ENCODE measurements around the gene FAR2.

The FAR2 gene

DNA sequence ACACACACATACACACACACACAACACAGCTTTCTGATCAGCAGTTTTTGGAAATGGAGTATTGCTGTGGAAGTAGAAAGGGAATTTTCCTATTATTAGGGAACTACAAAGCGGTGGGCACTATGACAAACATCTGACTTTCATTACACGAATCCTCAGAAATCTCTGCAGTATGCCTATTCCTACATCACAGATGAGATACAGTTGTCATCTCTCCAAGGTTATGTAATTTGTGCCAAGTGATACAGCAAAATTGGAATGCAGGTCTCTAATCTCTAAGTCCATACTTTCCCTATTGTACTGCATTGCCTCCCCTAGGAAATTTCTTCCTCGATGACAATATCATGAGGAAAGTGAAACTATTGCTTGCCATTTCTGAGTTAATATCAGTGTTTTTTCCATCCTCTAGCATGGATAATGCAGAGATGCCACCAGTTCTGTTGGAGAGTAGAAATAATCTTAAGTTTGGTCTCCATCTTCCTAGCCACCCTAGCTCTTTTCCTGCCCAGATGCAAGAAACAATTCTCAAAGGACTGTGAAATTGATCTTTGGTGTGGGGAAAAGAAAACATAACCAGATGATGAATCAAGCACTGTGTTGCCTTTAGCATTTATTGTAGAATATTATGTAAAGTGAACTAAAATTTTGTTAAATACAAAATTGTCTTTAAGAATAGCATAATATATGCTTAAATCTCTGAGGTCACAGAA, 137.2 kb downstream of the FAR2 start:
- no peak for TF ChIP-seq GATA3 (IDR thresholded peaks at IDR 0.05; ENCODE audit: low read depth, low read length)
- TF ChIP-seq GATA2 (IDR thresholded peaks at IDR 0.05; ENCODE audit: low read depth, low read length), result no peak

DNA sequence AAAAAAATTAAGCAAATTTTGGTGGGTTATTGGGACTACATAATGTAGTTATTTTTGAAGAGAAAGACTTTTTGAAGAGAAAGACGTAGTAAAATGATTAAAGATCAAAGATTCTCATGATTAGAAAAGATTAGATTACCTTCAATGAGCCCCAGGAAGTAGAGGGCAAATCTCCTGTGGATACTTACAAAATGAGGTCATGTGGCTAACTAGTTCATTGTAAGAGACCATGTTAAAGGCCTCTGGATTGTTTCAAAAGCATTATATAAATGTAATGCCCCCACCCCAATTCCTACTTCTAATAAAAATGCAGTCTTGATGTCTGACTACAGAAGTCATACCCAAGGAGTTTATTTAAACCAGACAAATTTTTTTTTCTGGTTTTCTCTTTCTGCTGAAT, 138.5 kb downstream of the FAR2 start:
- no peak for TF ChIP-seq GATA2 (IDR thresholded peaks at IDR 0.05; ENCODE audit: low read depth, low read length)
- TF ChIP-seq GATA3 (IDR thresholded peaks at IDR 0.05; ENCODE audit: low read depth, low read length), result no peak

DNA sequence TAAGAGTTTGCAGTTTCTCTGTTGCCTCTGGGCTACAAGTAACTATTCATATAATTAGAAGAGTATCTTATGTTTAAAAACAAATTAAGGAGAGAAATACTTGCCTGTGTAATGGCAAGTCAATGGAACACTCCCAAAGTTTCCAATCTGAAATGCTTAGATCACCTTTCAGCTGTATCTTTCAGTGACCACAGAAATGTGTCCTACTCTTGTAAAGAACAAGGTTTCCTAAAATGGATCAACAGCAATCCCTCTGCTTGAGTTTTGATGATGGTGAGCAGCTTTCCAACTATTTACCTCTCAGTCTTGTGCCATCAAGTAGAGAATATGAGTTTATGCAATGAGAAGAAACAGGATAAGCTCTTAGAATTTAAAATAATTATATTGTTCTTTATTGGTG, 139.0 kb downstream of the FAR2 start:
- TF ChIP-seq GATA2 (IDR thresholded peaks at IDR 0.05; ENCODE audit: low read depth, low read length), result no peak
- no peak for TF ChIP-seq GATA3 (IDR thresholded peaks at IDR 0.05; ENCODE audit: low read depth, low read length)

DNA sequence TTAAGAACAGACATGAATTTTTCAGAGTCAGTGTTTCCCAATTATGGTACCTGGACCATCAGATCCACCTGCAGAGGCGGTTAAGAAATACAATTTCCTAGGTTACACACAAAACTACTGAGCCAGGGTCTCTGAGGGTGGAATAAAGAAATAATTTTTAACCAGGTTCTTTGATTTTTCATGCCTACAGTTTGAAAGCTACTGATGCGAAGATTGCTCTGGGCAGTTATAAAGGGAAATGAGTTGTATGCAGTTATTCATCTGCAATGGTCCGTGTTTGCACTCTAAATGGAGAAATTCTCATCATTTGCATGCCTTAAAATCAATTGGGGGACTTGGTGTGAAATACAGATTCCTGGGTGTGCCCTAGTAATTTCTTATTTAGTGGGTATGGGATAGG, 142.1 kb downstream of the FAR2 start:
- TF ChIP-seq GATA2 (IDR thresholded peaks at IDR 0.05; ENCODE audit: low read depth, low read length), result no peak
- TF ChIP-seq GATA3 (IDR thresholded peaks at IDR 0.05; ENCODE audit: low read depth, low read length), result no peak

DNA sequence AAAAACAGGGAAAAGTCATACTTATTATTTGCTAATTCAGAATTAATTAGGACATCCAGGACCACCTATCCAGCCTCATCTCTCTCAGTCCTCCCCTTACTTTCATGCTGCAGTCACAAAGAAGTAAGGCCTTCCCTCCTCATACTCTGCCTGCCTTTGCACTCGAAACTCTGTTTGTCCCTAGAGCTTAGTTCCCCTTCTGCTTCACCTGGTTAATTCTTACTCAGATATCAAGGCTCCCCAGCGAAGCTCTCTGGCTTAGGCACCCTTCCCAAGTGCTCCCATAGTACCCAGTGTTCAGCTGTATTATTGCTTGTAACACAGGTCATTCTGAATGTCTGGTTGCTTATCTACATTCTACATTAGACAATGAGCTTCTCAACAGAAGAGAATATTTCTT, 150.6 kb downstream of the FAR2 start:
- TF ChIP-seq GATA2 (IDR thresholded peaks at IDR 0.05; ENCODE audit: low read depth, low read length) (no peak), GATA3 (IDR thresholded peaks at IDR 0.05; ENCODE audit: low read depth, low read length) (no peak)

DNA sequence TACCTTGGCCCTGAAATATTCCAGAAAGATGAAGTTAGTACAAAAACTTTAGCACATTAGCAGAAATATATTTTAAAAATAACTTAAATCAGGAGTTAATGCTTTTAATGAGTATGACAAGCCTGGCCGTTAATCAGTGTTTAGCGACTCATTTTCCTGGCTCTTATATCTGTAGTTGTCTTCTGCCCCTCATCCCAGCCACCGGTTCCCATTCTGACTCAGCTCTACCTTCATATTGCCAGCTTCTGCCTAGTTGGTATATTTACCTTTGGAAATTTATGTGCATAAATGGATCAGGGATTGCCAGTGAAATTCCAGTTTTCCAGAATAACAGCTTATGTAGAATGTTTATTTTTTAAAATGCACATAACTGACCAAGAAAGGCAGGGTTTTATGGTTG, 152.0 kb downstream of the FAR2 start:
- TF ChIP-seq GATA3 (IDR thresholded peaks at IDR 0.05; ENCODE audit: low read depth, low read length), result no peak
- TF ChIP-seq GATA2 (IDR thresholded peaks at IDR 0.05; ENCODE audit: low read depth, low read length), result no peak

DNA sequence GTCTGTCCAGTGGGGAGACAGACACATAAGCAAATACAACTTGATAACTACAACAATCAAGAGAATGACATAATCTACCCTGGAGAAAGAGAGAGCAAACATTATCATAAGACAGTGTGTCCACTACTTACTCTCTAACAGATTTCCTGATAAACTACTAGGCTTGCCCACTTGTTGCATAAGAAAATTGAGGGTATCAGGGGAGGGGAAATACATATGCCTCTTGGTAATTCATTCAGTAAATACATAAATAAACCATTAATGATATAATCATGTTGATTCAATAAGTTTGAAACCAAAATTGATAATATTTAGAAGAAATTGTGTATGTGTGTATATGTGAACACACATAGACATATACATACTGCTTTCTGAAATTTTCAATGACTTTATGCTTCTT, 155.3 kb downstream of the FAR2 start:
- TF ChIP-seq GATA2 (IDR thresholded peaks at IDR 0.05; ENCODE audit: low read depth, low read length), result no peak
- TF ChIP-seq GATA3 (IDR thresholded peaks at IDR 0.05; ENCODE audit: low read depth, low read length), result no peak

DNA sequence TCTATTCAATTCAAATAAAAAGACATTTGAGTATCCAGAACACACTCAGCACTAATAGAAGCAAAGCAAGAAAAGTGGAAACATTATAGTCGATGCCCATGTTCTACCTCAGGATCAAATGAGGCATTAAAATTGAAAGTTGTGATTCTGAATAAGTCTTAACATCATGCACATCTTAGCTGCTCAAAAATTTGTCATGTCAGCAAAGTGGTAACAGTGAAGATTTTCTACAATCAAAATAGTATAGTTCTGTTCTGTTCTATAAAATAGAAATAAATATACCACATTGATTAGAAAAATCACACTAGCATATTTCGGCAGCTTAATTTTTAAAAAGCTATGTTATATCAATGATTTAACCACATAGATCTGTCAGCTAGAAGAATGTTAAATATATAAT, 157.2 kb downstream of the FAR2 start:
- TF ChIP-seq GATA2 (IDR thresholded peaks at IDR 0.05; ENCODE audit: low read depth, low read length) (no peak), GATA3 (IDR thresholded peaks at IDR 0.05; ENCODE audit: low read depth, low read length) (no peak)

DNA sequence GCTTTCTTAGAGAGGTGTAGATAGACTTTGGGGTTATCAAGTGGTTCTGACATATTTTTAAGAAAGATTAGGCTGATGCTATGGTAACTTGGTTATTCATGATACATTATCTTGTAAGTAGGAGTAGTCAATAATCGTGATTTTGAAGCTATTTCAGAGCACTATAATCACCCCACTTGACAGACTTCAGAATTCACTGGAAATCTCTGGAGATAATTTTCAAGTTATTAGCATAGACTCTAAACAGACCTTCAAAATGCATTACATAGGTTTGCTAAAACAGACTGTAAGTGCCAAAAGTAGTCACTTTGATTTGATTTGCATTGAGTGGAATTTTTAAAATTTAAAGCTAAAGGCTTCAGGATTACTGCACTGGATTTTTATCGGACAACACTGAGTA, 157.6 kb downstream of the FAR2 start:
- TF ChIP-seq GATA2 (IDR thresholded peaks at IDR 0.05; ENCODE audit: low read depth, low read length), result no peak
- TF ChIP-seq GATA3 (IDR thresholded peaks at IDR 0.05; ENCODE audit: low read depth, low read length), result no peak

DNA sequence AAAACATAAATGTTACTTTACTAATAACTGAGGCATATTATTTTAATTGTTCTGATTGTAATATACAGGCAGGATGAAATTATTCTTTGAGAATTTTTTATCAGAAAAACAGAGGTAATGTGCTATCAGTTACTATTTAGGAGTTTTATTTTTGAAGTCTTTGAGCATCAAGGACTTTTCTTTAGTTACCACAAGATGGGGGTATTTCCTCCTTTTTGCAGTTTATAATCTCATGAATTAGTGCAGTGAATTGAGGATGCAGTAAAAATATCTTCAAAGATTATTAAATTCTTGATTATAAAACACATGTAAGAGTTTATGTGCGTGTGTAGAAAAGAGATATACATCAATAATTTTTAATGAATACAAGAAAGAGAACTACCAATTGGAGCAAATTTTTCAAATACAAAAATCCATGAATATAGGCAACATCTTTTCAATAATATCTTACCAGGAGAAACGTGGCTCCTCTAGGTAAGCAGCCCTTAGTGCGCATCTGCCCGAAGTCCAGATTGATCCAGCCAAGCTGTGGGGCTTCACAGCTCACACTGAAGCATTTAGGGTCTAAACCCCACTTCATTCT, 160.3 kb downstream of the FAR2 start:
- TF ChIP-seq GATA3 (IDR thresholded peaks at IDR 0.05; ENCODE audit: low read depth, low read length) (no peak), GATA2 (IDR thresholded peaks at IDR 0.05; ENCODE audit: low read depth, low read length) (no peak)

DNA sequence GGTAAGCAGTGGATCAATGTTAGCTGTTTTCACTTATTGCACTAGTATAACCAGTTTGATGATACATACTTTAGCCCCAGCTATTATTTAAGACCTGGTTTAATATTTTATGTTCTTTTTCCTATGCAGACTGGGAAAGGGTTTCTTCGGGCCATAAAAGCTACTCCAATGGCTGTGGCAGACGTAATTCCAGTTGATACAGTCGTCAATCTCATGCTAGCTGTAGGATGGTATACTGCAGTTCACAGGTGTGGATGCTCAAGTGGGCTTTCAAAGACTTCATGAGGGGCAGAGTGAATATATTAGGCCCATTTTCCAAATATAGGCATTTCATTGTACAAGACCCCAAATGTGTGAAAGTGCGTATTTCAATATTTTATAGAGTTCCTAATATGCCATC, 161.8 kb downstream of the FAR2 start:
- no peak for TF ChIP-seq GATA3 (IDR thresholded peaks at IDR 0.05; ENCODE audit: low read depth, low read length)

DNA sequence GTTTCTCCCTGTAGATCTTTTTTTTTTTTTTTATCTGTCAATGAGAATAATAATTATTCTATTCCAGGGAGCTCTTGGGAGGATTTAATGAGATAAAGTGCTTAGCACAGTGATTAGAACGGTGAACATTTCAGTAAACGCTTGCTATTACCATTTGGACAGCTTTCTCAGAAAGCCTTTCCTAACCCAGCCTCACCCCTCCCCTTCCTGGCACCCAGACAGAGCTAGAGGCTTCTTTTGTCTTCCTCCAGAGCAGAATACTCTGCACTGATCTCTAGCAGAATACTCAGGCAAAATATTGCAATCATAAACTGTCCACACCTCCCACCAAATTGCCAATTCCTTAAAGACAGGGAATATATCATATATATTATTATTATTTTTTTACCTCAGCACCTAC, 165.3 kb downstream of the FAR2 start:
- no peak for TF ChIP-seq GATA2 (IDR thresholded peaks at IDR 0.05; ENCODE audit: low read depth, low read length)
- TF ChIP-seq GATA3 (IDR thresholded peaks at IDR 0.05; ENCODE audit: low read depth, low read length), result no peak

DNA sequence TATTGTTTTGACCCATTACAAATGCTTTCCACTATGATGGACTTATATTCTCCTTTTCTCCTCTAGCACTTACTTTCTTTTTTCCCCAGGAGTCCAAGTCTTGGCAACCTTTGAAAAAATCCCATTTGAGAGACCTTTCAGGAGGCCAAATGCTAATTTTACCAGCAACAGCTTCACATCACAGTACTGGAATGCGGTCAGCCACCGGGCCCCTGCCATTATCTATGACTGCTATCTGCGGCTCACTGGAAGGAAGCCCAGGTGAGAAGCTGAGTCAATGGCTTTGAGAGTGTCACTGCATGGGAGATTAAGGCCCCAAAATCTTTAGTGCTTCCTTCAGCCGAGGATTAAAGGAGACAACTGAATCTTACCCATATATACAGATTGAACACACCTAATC, 167.7 kb downstream of the FAR2 start:
- TF ChIP-seq GATA3 (IDR thresholded peaks at IDR 0.05; ENCODE audit: low read depth, low read length), result no peak

DNA sequence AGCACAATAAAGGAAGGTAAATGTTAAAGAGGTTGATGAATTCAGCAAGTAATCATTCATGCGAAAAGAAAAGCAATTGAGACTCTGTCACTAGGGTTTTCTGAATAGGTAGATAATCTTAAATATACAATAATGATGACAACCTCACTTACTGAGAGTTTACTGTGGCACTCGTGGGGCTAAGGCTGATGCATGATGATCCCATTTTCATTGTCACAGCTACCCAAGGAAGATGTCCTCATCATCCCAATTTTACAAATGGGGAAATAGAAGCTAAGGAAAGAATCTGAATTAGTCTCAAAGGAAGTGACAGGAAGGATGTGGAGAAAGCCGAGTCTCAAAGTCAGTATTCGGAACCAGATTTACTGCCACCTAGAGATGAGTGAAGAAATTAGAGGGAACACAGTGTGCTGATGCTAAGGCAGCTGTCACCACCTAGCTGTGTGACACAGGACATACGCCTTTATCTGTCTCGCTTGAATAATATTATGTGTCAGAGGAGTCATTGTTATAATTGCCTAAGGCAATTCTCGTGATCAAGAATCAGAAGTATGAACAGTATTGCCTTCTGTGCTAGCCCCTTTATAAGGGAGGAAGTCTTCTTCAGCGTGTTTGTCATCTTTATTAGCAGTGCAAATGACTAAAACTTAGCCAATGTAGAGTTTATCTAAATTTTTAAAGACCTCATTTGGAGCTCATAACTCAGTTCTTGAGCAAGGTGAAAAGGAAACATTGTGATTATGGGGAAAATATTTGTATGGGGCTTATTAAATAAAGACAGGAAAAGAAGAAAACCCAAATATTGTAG, 168.7 kb downstream of the FAR2 start:
- TF ChIP-seq GATA3 (IDR thresholded peaks at IDR 0.05; ENCODE audit: low read depth, low read length) (no peak), GATA2 (IDR thresholded peaks at IDR 0.05; ENCODE audit: low read depth, low read length) (no peak)
